Measurements from ENCODE around the gene GLO1. TPM values are rescaled to one million over a fixed set of nuclear protein-coding genes. Genes with fewer than 3 reads are reported as not detected.

GLO1 gene
- total RNA-seq, 1 experiment from 2014 or later, result 188 TPM

GRCh38 chr6:38719358-38719757 lies 16.4 kb upstream of the GLO1 start:
- Histone ChIP-seq H3K18ac (ENCODE audit: insufficient read length, low read depth, low read length) (no peak overlapping the region), H2BK20ac (ENCODE audit: low read depth, low read length, poor library complexity, severe bottlenecking) (no peak overlapping the region), H3T11ph (ENCODE audit: low read length) (no peak overlapping the region), H4K8ac (replicated peaks; ENCODE audit: insufficient read length, low read depth, low read length) (no peak overlapping the region), H3K4me2 (ENCODE audit: insufficient read depth, insufficient read length, low read length) (no peak overlapping the region), H2AFZ (ENCODE audit: low read length) (no peak overlapping the region), H2BK12ac (ENCODE audit: insufficient read length, low read depth, low read length) (no peak overlapping the region), H3K79me2 (ENCODE audit: insufficient read depth, low read length) (no peaks in the 10 kb centered on the region), H4K91ac (ENCODE audit: insufficient read length, low read depth, low read length) (no peak overlapping the region), H3K23ac (ENCODE audit: insufficient read length, low read depth, low read length) (no peak overlapping the region), H3K27me3 (ENCODE audit: insufficient read depth, low read length) (peaks cover 2% of the 10 kb centered on the region; the same call in 1 of the 2 replicates), H3K23me2 (ENCODE audit: insufficient read length, low read depth, low read length, poor library complexity, severe bottlenecking) (no peaks in the 10 kb centered on the region), H2BK120ac (ENCODE audit: low read depth, low read length, poor library complexity, severe bottlenecking) (no peak overlapping the region), H3K27ac (ENCODE audit: insufficient read length, low read depth, low read length) (no peak overlapping the region), H3K79me1 (ENCODE audit: insufficient read depth, low read depth, low read length, poor library complexity, severe bottlenecking) (no peaks in the 10 kb centered on the region), H2BK5ac (ENCODE audit: insufficient read length, low read length) (no peak overlapping the region), H3K14ac (ENCODE audit: insufficient read depth, low read length) (no peak overlapping the region), H2BK15ac (ENCODE audit: low read depth, low read length) (no peak overlapping the region), H3K56ac (ENCODE audit: insufficient read length, low read depth, low read length) (no peak overlapping the region), H3K4me1 (ENCODE audit: insufficient read depth, low read length) (no peaks in the 10 kb centered on the region), H3K9ac (ENCODE audit: extremely low read depth, insufficient read length, low read length) (no peak overlapping the region), H4K20me1 (ENCODE audit: control insufficient read depth, insufficient read depth, insufficient read length) (no peaks in the 10 kb centered on the region), H3K9me3 (ENCODE audit: control insufficient read depth, low read depth, low read length) (no peaks in the 10 kb centered on the region), H3K4ac (ENCODE audit: low read depth, low read length) (no peak overlapping the region), H4K5ac (ENCODE audit: insufficient read length, low read depth, low read length) (no peak overlapping the region), H2AK5ac (ENCODE audit: insufficient read length, low read length) (no peak overlapping the region)
- TF ChIP-seq CTCF (conservative IDR thresholded peaks at IDR 0.05), result 0 out of 3 replicates have a peak, but pooled peaks have one; percentile 6
- Mint-ChIP-seq H3K4me3 (no peak overlapping the region), H3K4me1 (peaks cover 0 to under 1% of the 10 kb centered on the region in 2 experiments; a peak in 1 of 4 replicates), H3K27me3 (ENCODE audit: low read depth) (no peaks in the 10 kb centered on the region; the same call in 1 of the 2 replicates), H3K9me3 (peaks cover 0 to 7% of the 10 kb centered on the region in 2 experiments; a peak in 3 of 5 replicates), H3K36me3 (ENCODE audit: insufficient read depth in 1 of 3, low read depth in 3 of 3) (peaks cover 0 to 8% (median 0%) of the 10 kb centered on the region in 3 experiments; a peak in 2 of 7 replicates), H3K27ac (no peak overlapping the region)
- no peak for DNase-seq
- WGBS (ENCODE audit: extremely low coverage, insufficient read length, low lambda C conversion rate), result no CpG with 5 or more reads among the region's 1 CpG
